ENCODE results near the gene SGPP2.
"Not testable (repeated sequence)": the region's sequence is repeated elsewhere in the genome, so short reads cannot be mapped to it uniquely, and the experiment has no call there.

The SGPP2 gene

GRCh38 chr2:222427646-222428301 lies 3.4 kb downstream of the SGPP2 start:
- peak; percentile 11 for DNase-seq

GRCh38 chr2:222430071-222430470 lies 5.7 kb downstream of the SGPP2 start:
- no peak for DNase-seq

GRCh38 chr2:222430681-222431080 lies 6.3 kb downstream of the SGPP2 start:
- no peak for DNase-seq

GRCh38 chr2:222431869-222432268 lies 7.5 kb downstream of the SGPP2 start:
- no peak for DNase-seq

- no peak for DNase-seq
These were observed 9.2 kb downstream of the SGPP2 start for GRCh38 chr2:222433332-222434173.

GRCh38 chr2:222434204-222434603 lies 9.9 kb downstream of the SGPP2 start:
- no peak for DNase-seq

- not testable (repeated sequence) for DNase-seq
These were observed 11.2 kb downstream of the SGPP2 start for GRCh38 chr2:222435400-222436039.

- DNase-seq, result peak; percentile 11
These were observed 11.7 kb downstream of the SGPP2 start for GRCh38 chr2:222436040-222436413.

GRCh38 chr2:222439692-222440091 lies 15.3 kb downstream of the SGPP2 start:
- no peak for DNase-seq

- DNase-seq, result peak; percentile 59
These were observed 16.5 kb downstream of the SGPP2 start for GRCh38 chr2:222440673-222441422.

GRCh38 chr2:222442665-222443064 lies 18.3 kb downstream of the SGPP2 start:
- no peak for DNase-seq

- DNase-seq, result no peak
These were observed 20.9 kb downstream of the SGPP2 start for GRCh38 chr2:222445227-222445626.

GRCh38 chr2:222447131-222447530 lies 22.8 kb downstream of the SGPP2 start:
- DNase-seq, result peak; percentile 42

- DNase-seq, result no peak
These were observed 24.4 kb downstream of the SGPP2 start for GRCh38 chr2:222448748-222449181.

- no peak for DNase-seq
These were observed 25.7 kb downstream of the SGPP2 start for GRCh38 chr2:222450021-222450420.

- DNase-seq, result peak; percentile 75
These were observed 26.9 kb downstream of the SGPP2 start for GRCh38 chr2:222451224-222451674.

- DNase-seq, result no peak
These were observed 28.1 kb downstream of the SGPP2 start for GRCh38 chr2:222452422-222452950.

- no peak for DNase-seq
These were observed 32.2 kb downstream of the SGPP2 start for GRCh38 chr2:222456479-222457077.

- no peak for DNase-seq
These were observed 35.6 kb downstream of the SGPP2 start for GRCh38 chr2:222459983-222460382.

- DNase-seq, result no peak
These were observed 41.4 kb downstream of the SGPP2 start for GRCh38 chr2:222465746-222466145.

GRCh38 chr2:222468346-222468745 lies 44.0 kb downstream of the SGPP2 start:
- DNase-seq, result no peak

- no peak for DNase-seq
These were observed 46.6 kb downstream of the SGPP2 start for GRCh38 chr2:222470802-222471468.
